H9 (cell line): ENCODE results near the gene SPOCD1. TPM values are rescaled to one million over a fixed set of nuclear protein-coding genes. Genes with fewer than 3 reads are reported as not detected.

Experiments
- DNase-seq: peaks from one replicate; pipeline ENCODE4 v3.0.0-alpha.2; 2017
- H2AFZ ChIP-seq: one replicate; pipeline ENCODE4 v1.6.1; 2013; ENCODE audit warnings: mild to moderate bottlenecking, low read length, control low read depth, moderate library complexity
- H2AK5ac ChIP-seq: 2 replicates; pipeline ENCODE4 v1.6.1; 2013; ENCODE audit warnings: low read length, control low read depth, mixed read lengths; ENCODE audit not compliant: insufficient read length
- H2BK120ac ChIP-seq: one replicate; pipeline ENCODE4 v1.6.1; 2013; ENCODE audit warnings: low read depth, mild to moderate bottlenecking, low read length, control low read depth, inconsistent platforms; ENCODE audit not compliant: poor library complexity, severe bottlenecking
- H2BK12ac ChIP-seq: 2 replicates; pipeline ENCODE4 v1.6.1; 2013; ENCODE audit warnings: low read length, control low read depth, mixed read lengths, low read depth; ENCODE audit not compliant: insufficient read length
- H2BK15ac ChIP-seq: 2 replicates; pipeline ENCODE4 v1.6.1; 2013; ENCODE audit warnings: low read depth, low read length, control low read depth
- H2BK20ac ChIP-seq: one replicate; pipeline ENCODE4 v1.6.1; 2013; ENCODE audit warnings: low read depth, mild to moderate bottlenecking, low read length, control low read depth, inconsistent platforms; ENCODE audit not compliant: poor library complexity, severe bottlenecking
- H2BK5ac ChIP-seq: 2 replicates; pipeline ENCODE4 v1.6.1; 2013; ENCODE audit warnings: low read length, control low read depth, mixed read lengths; ENCODE audit not compliant: insufficient read length
- H3K14ac ChIP-seq: 2 replicates; pipeline ENCODE4 v1.6.1; 2013; ENCODE audit warnings: low read length, control low read depth; ENCODE audit not compliant: insufficient read depth
- H3K18ac ChIP-seq: 2 replicates; pipeline ENCODE4 v1.6.1; 2013; ENCODE audit warnings: low read depth, mild to moderate bottlenecking, mixed read lengths, low read length, control low read depth; ENCODE audit not compliant: insufficient read length
- H3K23ac ChIP-seq: 2 replicates; pipeline ENCODE4 v1.6.1; 2013; ENCODE audit warnings: low read length, control low read depth, mixed read lengths, low read depth; ENCODE audit not compliant: insufficient read length
- H3K23me2 ChIP-seq: 2 replicates; pipeline ENCODE4 v1.6.1; 2013; ENCODE audit warnings: low read depth, mild to moderate bottlenecking, mixed read lengths, low read length, control low read depth; ENCODE audit not compliant: insufficient read length, poor library complexity, severe bottlenecking
- H3K27ac ChIP-seq: 2 replicates; pipeline ENCODE4 v1.5.1; 2013; ENCODE audit warnings: low read length, control low read depth, mixed read lengths, low read depth; ENCODE audit not compliant: insufficient read length
- H3K27me3 ChIP-seq: 2 replicates; pipeline ENCODE4 v1.6.1; 2013; ENCODE audit warnings: low read length, control low read depth, inconsistent platforms; ENCODE audit not compliant: insufficient read depth
- H3K4ac ChIP-seq: 2 replicates; pipeline ENCODE4 v1.6.1; 2013; ENCODE audit warnings: low read depth, mild to moderate bottlenecking, control low read depth, inconsistent platforms, low read length, moderate library complexity
- H3K4me1 ChIP-seq: 2 replicates; pipeline ENCODE4 v1.6.1; 2013; ENCODE audit warnings: low read length, control low read depth, inconsistent platforms; ENCODE audit not compliant: insufficient read depth
- H3K4me2 ChIP-seq: 2 replicates; pipeline ENCODE4 v1.6.1; 2013; ENCODE audit warnings: low read length, control low read depth, mixed read lengths; ENCODE audit not compliant: insufficient read length, insufficient read depth
- H3K56ac ChIP-seq: 2 replicates; pipeline ENCODE4 v1.6.1; 2013; ENCODE audit warnings: low read depth, mild to moderate bottlenecking, mixed read lengths, low read length, control low read depth; ENCODE audit not compliant: insufficient read length
- H3K79me1 ChIP-seq: 2 replicates; pipeline ENCODE4 v1.6.1; 2013; ENCODE audit warnings: low read depth, mild to moderate bottlenecking, moderate library complexity, low read length, control low read depth, inconsistent platforms; ENCODE audit not compliant: insufficient read depth, poor library complexity, severe bottlenecking
- H3K79me2 ChIP-seq: 2 replicates; pipeline ENCODE4 v1.6.1; 2013; ENCODE audit warnings: low read length, control low read depth, inconsistent platforms; ENCODE audit not compliant: insufficient read depth
- H3K9ac ChIP-seq: 2 replicates; pipeline ENCODE4 v1.6.1; 2013; ENCODE audit warnings: low read length, control low read depth, mixed read lengths; ENCODE audit not compliant: insufficient read length; ENCODE audit errors: extremely low read depth
- H3K9me3 ChIP-seq: one replicate; pipeline ENCODE4 v1.6.1; 2013; ENCODE audit warnings: low read depth, low read length, inconsistent platforms; ENCODE audit not compliant: control insufficient read depth
- H3T11ph ChIP-seq: one replicate; pipeline ENCODE4 v1.6.1; 2013; ENCODE audit warnings: mild to moderate bottlenecking, low read length, control low read depth, inconsistent platforms
- H4K20me1 ChIP-seq: one replicate; pipeline ENCODE4 v1.6.1; 2013; ENCODE audit not compliant: control insufficient read depth, insufficient read length, insufficient read depth
- H4K5ac ChIP-seq: 2 replicates; pipeline ENCODE4 v1.6.1; 2013; ENCODE audit warnings: low read depth, mild to moderate bottlenecking, mixed read lengths, low read length, control low read depth; ENCODE audit not compliant: insufficient read length
- H4K8ac ChIP-seq: replicated peaks from 2 replicates; pipeline ENCODE4 v1.6.1; 2013; ENCODE audit warnings: low read length, control low read depth, mixed read lengths, low read depth; ENCODE audit not compliant: insufficient read length
- H4K91ac ChIP-seq: 2 replicates; pipeline ENCODE4 v1.6.1; 2013; ENCODE audit warnings: low read depth, mild to moderate bottlenecking, moderate library complexity, mixed read lengths, low read length, control low read depth; ENCODE audit not compliant: insufficient read length
- H3K27ac Mint-ChIP-seq, 3 experiments: 2 replicates in 2 of 3; 3 replicates in 1 of 3; pipeline ENCODE4 v1.8.0; 2020 to 2021; ENCODE audit warnings: mixed read lengths in 3 of 3, mild to moderate bottlenecking in 1 of 3, moderate library complexity in 1 of 3
- H3K27me3 Mint-ChIP-seq: 2 replicates; pipeline ENCODE4 v1.8.0; 2021; ENCODE audit warnings: low read depth, mild to moderate bottlenecking, moderate library complexity, mixed read lengths
- H3K36me3 Mint-ChIP-seq, 3 experiments: 2 replicates in 2 of 3; 3 replicates in 1 of 3; pipeline ENCODE4 v1.8.0; 2020 to 2021; ENCODE audit warnings: low read depth in 3 of 3, mixed read lengths in 3 of 3; ENCODE audit not compliant: insufficient read depth in 1 of 3
- H3K4me1 Mint-ChIP-seq, 2 experiments: 2 replicates each; pipeline ENCODE4 v1.8.0; 2020; ENCODE audit warnings: mixed read lengths in 2 of 2
- H3K4me3 Mint-ChIP-seq, 2 experiments: 2 replicates in 1 of 2; 3 replicates in 1 of 2; pipeline ENCODE4 v1.8.0; 2020 to 2021; ENCODE audit warnings: mild to moderate bottlenecking in 2 of 2, mixed read lengths in 2 of 2, moderate library complexity in 1 of 2
- H3K9me3 Mint-ChIP-seq, 2 experiments: 2 replicates in 1 of 2; 3 replicates in 1 of 2; pipeline ENCODE4 v1.8.0; 2020; ENCODE audit warnings: mild to moderate bottlenecking in 2 of 2, mixed read lengths in 2 of 2, moderate library complexity in 1 of 2
- WGBS: extraction: QIAGEN DNeasy Blood & Tissue Kit; methylation state at CpG from one replicate; pipeline ENCODE4 v1.1.7; 2013; ENCODE audit warnings: missing lambda C conversion rate, low lambda C conversion rate, mixed read lengths; ENCODE audit not compliant: insufficient read length; ENCODE audit errors: extremely low coverage; 5-methylcytosine and 5-hydroxymethylcytosine counted together
- total RNA-seq: library from RNA; stranded (reverse); gene quantifications from 2 replicates; pipeline ENCODE4 v1.2.1, GENCODE V29; 2021
- TF ChIP-seq, protein P1 (sequence below): fragments of 200-600 bp; sonication (generic); conservative IDR thresholded peaks from 3 replicates; pipeline ENCODE4 v1.8.0; 2021; ENCODE audit warnings: antibody characterized with exemption, mild to moderate bottlenecking

The SPOCD1 gene
- total RNA-seq, 1 experiment from 2014 or later: 1.5 TPM

GRCh38 chr1:31768407-31768907, 47.4 kb downstream of the SPOCD1 start:
- Mint-ChIP-seq H3K9me3 (no peaks in the 10 kb centered on the region; a peak in 2 of 5 replicates), H3K36me3 (no peaks in the 10 kb centered on the region), H3K4me3 (peak overlapping the region in 1 of 2 experiments; percentile 13; a peak in 2 of 5 replicates), H3K27me3 (peaks cover 74% of the 10 kb centered on the region), H3K4me1 (peaks cover 45 to 73% of the 10 kb centered on the region in 2 experiments), H3K27ac (no peak overlapping the region)
- Histone ChIP-seq H2AK5ac (no peak overlapping the region), H4K8ac (no peak overlapping the region), H3K4me1 (no peaks in the 10 kb centered on the region; the same call in 1 of the 2 replicates), H4K5ac (no peak overlapping the region), H2BK5ac (no peak overlapping the region), H3K9me3 (no peaks in the 10 kb centered on the region), H3K23me2 (peaks cover 10% of the 10 kb centered on the region), H2AFZ (no peak overlapping the region), H4K91ac (no peak overlapping the region), H3K23ac (no peak overlapping the region), H4K20me1 (no peaks in the 10 kb centered on the region), H3K27ac (no peak overlapping the region), H3K18ac (no peak overlapping the region), H3T11ph (no peak overlapping the region), H3K9ac (no peak overlapping the region), H3K56ac (no peak overlapping the region), H3K14ac (no peak overlapping the region), H3K4ac (no peak overlapping the region), H2BK12ac (no peak overlapping the region), H3K27me3 (peaks cover 24% of the 10 kb centered on the region), H2BK120ac (no peak overlapping the region), H3K4me2 (no peak overlapping the region), H3K79me1 (no peaks in the 10 kb centered on the region), H2BK15ac (no peak overlapping the region), H3K79me2 (no peaks in the 10 kb centered on the region), H2BK20ac (no peak overlapping the region)
- TF ChIP-seq, protein P1, sequence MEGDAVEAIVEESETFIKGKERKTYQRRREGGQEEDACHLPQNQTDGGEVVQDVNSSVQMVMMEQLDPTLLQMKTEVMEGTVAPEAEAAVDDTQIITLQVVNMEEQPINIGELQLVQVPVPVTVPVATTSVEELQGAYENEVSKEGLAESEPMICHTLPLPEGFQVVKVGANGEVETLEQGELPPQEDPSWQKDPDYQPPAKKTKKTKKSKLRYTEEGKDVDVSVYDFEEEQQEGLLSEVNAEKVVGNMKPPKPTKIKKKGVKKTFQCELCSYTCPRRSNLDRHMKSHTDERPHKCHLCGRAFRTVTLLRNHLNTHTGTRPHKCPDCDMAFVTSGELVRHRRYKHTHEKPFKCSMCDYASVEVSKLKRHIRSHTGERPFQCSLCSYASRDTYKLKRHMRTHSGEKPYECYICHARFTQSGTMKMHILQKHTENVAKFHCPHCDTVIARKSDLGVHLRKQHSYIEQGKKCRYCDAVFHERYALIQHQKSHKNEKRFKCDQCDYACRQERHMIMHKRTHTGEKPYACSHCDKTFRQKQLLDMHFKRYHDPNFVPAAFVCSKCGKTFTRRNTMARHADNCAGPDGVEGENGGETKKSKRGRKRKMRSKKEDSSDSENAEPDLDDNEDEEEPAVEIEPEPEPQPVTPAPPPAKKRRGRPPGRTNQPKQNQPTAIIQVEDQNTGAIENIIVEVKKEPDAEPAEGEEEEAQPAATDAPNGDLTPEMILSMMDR: no peak
- no CpG with 5 or more reads among the region's 2 CpGs for WGBS
- DNase-seq: no peak
